Fibroblast of skin of abdomen (primary cell): ENCODE data around the gene CFAP157.

Experiments
- DNase-seq: peaks from one replicate; pipeline ENCODE4 v3.0.0-alpha.2; 2013

The CFAP157 gene

DNA sequence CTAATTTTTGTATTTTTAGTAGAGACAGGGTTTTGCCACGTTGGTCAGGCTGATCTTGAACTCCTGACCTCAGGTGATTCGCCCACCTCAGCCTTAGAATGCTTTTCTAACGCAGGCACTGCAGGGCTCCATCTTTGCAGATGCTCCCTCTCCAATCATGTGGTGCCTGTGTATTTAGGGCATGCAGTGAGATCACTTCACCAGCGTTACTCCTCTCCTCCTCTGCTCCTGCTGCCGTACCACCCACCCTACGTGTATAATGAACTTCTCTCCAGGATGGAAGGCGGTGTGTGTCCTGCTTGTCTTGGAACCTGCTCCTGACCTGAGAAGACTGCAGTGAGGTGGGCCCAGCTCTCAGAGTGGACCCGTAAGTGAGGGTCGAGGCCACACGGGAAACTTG is 13.6 kb upstream of the CFAP157 start:
- no peak for DNase-seq

DNA sequence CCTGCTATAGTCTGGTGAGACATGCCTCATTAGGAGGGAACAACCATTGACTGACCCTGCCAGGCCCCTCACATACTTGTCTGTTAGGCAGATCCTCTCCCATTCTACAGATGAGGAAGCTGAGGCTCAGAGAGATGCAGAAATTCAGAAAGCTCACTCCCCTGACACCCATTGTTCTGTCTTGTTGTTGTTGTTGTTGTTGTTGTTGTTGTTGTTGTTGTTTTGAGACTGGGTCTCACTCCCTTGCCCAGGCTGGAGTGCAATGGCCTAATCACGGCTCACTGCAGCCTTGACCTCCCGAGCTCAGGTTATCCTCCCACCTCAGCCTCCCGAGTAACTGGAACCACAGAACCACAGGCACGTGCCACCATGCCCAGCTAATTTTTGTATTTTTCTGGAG is 13.1 kb upstream of the CFAP157 start:
- DNase-seq = no peak

- DNase-seq = peak; percentile 70
These were observed 11.7 kb upstream of the CFAP157 start for GRCh38 chr9:127694890-127695720.

DNA sequence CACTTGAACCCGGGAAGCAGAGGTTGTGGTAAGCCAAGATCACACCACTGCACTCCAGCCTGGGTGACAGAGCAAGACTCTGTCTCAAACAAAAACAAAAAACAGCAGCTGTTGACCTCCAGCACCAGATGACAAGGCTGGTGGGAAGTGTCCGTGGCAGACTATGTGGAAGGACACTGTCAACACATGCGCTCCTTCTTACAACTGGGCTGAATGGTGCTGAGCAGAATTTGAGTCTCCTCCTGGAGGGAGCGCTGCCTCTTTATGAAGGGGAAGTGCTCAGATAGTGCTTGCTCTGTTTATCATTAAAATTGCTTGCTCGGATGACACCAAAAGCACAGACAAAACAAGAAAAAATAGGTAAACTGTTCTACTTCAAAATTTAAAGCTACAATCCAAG is 9.2 kb upstream of the CFAP157 start:
- DNase-seq = no peak

DNA sequence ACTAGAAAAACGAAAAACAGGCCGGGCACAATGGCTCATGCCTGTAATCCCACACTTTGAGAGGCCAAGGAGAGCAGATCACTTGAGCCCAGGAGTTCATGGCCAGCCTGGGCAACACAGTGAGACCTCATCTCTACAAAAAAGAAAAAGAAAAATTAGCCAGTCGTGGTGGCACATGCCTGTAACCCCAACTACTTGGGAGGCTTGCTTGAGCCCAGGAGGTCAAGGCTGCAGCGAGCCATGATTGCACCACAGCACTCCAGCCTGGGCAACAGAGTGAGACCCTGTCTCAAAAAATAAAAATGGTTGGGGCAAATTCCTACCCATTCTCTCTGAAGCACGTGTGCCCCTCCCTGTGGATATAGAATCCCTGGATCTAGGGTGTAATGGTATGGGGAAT is 8.4 kb upstream of the CFAP157 start:
- no peak for DNase-seq

GRCh38 chr9:127698985-127699670 is 7.7 kb upstream of the CFAP157 start:
- peak; percentile 96 for DNase-seq

- DNase-seq = no peak
These were observed 6.6 kb upstream of the CFAP157 start for GRCh38 chr9:127700140-127700539.

- no peak for DNase-seq
These were observed 6.1 kb upstream of the CFAP157 start for GRCh38 chr9:127700594-127701255.

- no peak for DNase-seq
These were observed 3.4 kb upstream of the CFAP157 start for GRCh38 chr9:127703289-127703946.

DNA sequence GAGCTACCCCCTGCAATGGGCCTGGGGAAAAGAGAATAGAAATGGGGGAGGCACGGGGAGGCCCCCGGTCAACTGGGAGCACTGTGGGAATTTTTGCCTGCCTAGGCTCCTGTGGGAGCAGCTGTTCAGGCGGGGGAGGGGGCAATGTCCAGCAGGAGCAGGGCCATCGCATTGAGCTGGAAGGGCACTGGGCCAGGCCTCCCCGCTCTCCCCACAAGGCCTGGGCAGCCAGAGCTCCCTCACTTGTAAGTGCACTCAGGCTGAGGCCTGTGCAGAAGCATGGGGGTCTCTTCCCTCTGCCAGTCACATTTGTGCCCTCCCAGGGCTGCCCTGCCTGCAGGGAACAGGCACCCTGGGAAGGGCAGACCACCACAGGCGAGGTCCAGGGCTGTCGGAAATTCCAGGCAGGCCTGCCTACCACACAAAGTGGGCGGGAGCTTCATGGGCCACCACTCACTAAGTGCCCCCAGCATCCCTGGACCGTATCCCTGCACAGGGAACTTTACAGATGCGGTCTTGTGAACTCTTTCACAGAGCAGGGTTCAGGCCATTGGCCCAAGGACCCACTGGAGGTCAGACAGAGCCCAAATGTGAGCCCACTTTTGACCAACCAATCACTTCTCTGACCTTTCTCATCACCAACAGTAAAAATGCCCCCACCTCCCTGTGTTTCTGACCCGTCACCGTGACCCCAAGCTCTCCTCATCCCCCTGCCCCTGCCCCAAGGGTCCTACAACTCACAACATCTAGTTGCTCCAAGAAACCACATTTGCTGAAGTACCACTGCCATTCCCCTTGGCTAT is 1.0 kb upstream of the CFAP157 start:
- DNase-seq = no peak

GRCh38 chr9:127707766-127708165 is 978 bp downstream of the CFAP157 start:
- no peak for DNase-seq

- no peak for DNase-seq
These were observed 2.3 kb downstream of the CFAP157 start for GRCh38 chr9:127708952-127709587.

- no peak for DNase-seq
These were observed 3.5 kb downstream of the CFAP157 start for GRCh38 chr9:127710204-127710783.

GRCh38 chr9:127711226-127711701 is 4.5 kb downstream of the CFAP157 start:
- DNase-seq = no peak

- DNase-seq = no peak
These were observed 5.1 kb downstream of the CFAP157 start for GRCh38 chr9:127711831-127712274.

DNA sequence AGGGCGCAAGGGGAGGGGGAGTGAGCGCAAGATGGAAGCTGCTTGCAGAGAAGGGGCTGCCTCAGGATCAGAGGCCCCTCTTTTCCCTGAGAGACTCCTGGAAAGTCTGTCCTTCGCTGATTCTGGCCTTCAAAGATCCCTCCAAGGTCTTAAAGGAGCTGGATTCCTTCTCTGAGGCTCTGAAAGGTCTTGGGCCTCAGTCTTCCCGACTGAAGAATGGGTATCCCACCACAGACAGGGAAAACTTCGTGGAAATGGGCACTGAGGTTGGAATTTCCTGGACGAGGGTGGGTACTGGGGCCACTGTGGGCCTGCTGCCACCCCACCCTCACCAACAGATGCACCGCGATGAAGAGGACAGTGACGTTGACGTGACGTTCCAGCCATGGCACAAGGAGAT is 5.6 kb downstream of the CFAP157 start:
- DNase-seq = no peak

DNA sequence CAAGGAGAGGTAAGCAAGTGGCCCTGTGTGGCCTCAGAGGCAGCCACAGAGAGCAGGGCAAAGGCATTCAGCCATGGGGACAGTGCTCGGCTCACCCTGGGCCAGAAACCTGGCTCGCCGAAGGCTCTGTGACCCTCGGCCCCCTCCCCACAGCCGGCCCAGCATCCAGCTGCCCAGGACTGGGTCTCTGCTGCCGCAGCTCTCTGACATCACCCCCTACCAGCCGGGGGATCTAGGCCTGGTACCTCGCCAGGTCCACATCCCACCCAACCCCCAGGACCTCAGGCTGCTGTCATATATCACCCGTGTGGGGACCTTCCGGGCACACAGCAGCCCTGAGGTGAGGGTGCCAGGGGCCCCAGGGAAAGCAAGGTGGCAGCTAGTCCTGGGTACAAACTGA is 6.1 kb downstream of the CFAP157 start:
- no peak for DNase-seq

GRCh38 chr9:127714020-127714750 is 7.4 kb downstream of the CFAP157 start:
- DNase-seq = no peak

GRCh38 chr9:127714951-127715469 is 8.2 kb downstream of the CFAP157 start:
- no peak for DNase-seq
